OCI-LY7 (cell line): ENCODE data around the gene DNER.

ENCODE experiments used
- CTCF ChIP-seq: fragments of 200-600 bp; sonication (generic); conservative IDR thresholded peaks from 2 replicates; pipeline ENCODE4 v1.5.1; 2014; ENCODE audit warnings: mild to moderate bottlenecking, antibody characterized with exemption, low read length, moderate library complexity, mixed read lengths
- EZH2phosphoT487 ChIP-seq: fragments of 200-600 bp; sonication (generic); IDR thresholded peaks from 2 replicates; pipeline ENCODE4 v1.6.1; 2018; ENCODE audit warnings: low read depth, borderline replicate concordance, mild to moderate bottlenecking, mixed run types, antibody characterized with exemption, low read length, moderate library complexity, mixed read lengths

GRCh38 chr2:229718057-229718456 is 3.7 kb upstream of the DNER start:
- no peak for TF ChIP-seq CTCF
- no peak for TF ChIP-seq EZH2phosphoT487
